Ectodermal cell (in vitro differentiated cells): ENCODE measurements around the gene TRAK1.

Experiments
- H3K27ac ChIP-seq: 2 replicates; pipeline ENCODE4 v1.7.0; 2013; ENCODE audit warnings: mild to moderate bottlenecking, low read depth, low read length; ENCODE audit not compliant: insufficient read depth, poor library complexity, severe bottlenecking
- H3K27me3 ChIP-seq: 2 replicates; pipeline ENCODE4 v1.7.0; 2013; ENCODE audit warnings: mild to moderate bottlenecking, low read length; ENCODE audit not compliant: insufficient read depth, control insufficient read depth, poor library complexity, severe bottlenecking
- H3K36me3 ChIP-seq: one replicate; pipeline ENCODE4 v1.7.0; 2013; ENCODE audit warnings: low read length; ENCODE audit not compliant: control insufficient read depth, insufficient read depth
- H3K4me1 ChIP-seq: one replicate; pipeline ENCODE4 v1.7.0; 2013; ENCODE audit warnings: low read length; ENCODE audit not compliant: control insufficient read depth, insufficient read depth
- H3K4me3 ChIP-seq: 2 replicates; pipeline ENCODE4 v1.7.0; 2013; ENCODE audit warnings: low read depth, low read length, control low read depth; ENCODE audit not compliant: insufficient read depth
- H3K9me3 ChIP-seq: 2 replicates; pipeline ENCODE4 v1.7.0; 2013; ENCODE audit warnings: mild to moderate bottlenecking, low read length, moderate library complexity; ENCODE audit not compliant: control insufficient read depth
- WGBS, 2 experiments: methylation state at CpG; one replicate each; pipeline ENCODE4 v1.1.7; 2013; ENCODE audit warnings: missing lambda C conversion rate in 2 of 2; 5-methylcytosine and 5-hydroxymethylcytosine counted together

TRAK1 gene

DNA sequence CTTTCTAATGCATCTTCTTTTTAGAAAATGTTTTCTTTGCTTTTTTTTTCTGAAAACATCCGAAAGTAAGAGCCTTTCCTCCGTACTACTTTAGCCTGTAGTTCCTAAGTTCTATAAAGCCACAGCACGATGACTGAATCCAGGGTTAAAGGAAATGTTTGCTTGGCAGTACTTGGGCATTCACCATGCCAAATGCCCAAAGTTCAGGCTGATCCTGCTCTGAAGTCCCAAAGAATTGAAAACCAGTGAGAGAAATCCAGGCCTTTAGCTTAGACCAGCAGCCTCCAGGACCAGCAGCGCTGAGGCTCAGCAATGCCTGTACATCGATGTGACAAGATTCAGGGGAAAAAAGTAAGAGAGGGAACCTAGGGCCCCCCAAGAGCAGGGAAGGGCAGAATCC is 139.7 kb downstream of the TRAK1 start:
- no peak overlapping the region for H3K27ac ChIP-seq
- no peaks in the 10 kb centered on the region for H3K9me3 ChIP-seq
- WGBS, 2 experiments: 90 to 92% methylated on average over 5 of the region's 5 CpGs

DNA sequence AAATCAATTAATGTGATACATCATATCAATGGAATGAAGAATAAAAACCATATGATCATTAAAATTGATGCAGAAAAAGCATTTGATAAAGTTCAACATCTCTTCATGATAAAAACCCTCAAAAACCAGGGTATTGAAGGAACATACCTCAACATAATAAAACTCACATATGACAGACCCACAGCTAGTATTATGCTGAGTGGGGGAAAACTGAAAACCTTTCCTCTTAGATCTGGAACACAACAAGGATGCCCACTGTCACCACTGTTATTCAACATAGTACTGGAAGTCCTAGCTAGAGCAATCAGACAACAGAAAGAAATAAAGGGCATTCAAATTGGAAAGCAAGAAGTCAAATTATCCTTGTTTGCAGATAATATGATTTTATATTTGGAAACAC is 144.4 kb downstream of the TRAK1 start:
- no peaks in the 10 kb centered on the region for H3K9me3 ChIP-seq
- H3K27me3 ChIP-seq: no peaks in the 10 kb centered on the region
- no peaks in the 10 kb centered on the region for H3K36me3 ChIP-seq
- no peak overlapping the region for H3K27ac ChIP-seq
- no peaks in the 10 kb centered on the region for H3K4me1 ChIP-seq
- H3K4me3 ChIP-seq: no peak overlapping the region

More for the DNA sequence above, 139.7 kb downstream of the TRAK1 start:
- Histone ChIP-seq H3K36me3 (no peaks in the 10 kb centered on the region), H3K27me3 (no peaks in the 10 kb centered on the region), H3K4me1 (no peaks in the 10 kb centered on the region), H3K4me3 (no peak overlapping the region)

DNA sequence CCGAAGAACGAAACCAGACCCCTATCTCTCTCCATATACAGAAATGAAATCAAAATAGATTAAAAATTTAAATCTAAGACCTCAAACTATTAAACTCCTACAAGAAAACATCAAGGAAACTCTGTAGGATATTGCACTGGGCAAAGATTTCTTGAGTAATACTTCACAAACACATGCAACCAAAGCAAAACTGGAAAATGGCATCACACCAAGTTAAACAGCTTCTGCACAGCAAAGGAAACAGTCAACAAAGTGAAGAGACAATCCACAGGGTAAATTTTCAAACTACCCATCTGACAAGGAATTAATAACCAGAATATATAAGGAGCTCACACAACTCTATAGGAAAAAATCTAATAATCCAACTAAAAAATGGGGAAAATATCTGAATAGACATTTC is 145.5 kb downstream of the TRAK1 start:
- H3K27ac ChIP-seq: no peak overlapping the region
- H3K4me3 ChIP-seq: no peak overlapping the region
- no peaks in the 10 kb centered on the region for H3K4me1 ChIP-seq
- WGBS, 2 experiments: 83 to 97% methylated on average over 2 of the region's 2 CpGs
- H3K9me3 ChIP-seq: no peaks in the 10 kb centered on the region
- H3K36me3 ChIP-seq: no peaks in the 10 kb centered on the region
- no peaks in the 10 kb centered on the region for H3K27me3 ChIP-seq

DNA sequence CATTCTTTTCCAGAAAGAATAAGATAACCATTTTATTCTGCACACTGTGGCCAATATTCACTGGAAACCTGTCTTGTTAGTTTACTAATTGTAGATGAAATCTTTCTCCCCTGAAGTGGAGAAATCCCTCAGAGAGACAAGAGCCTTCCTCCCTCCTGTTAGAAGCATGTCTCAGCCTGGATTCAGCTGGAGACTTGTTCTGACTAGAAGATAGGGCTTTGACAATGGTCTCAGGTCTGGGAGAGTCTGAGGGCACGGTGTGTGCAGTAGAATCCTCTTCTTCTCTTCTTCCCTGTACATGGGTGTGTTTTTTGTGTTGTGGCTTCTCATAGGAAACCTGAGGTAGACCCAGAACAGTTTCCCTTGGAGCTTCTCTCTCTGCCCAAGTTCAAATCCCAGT is 154.9 kb downstream of the TRAK1 start:
- Histone ChIP-seq H3K27me3 (no peaks in the 10 kb centered on the region), H3K4me1 (no peaks in the 10 kb centered on the region), H3K9me3 (no peaks in the 10 kb centered on the region), H3K36me3 (no peaks in the 10 kb centered on the region), H3K27ac (no peak overlapping the region), H3K4me3 (no peak overlapping the region)
- WGBS, 2 experiments: 50 to 63% methylated on average over 1 of the region's 1 CpG

DNA sequence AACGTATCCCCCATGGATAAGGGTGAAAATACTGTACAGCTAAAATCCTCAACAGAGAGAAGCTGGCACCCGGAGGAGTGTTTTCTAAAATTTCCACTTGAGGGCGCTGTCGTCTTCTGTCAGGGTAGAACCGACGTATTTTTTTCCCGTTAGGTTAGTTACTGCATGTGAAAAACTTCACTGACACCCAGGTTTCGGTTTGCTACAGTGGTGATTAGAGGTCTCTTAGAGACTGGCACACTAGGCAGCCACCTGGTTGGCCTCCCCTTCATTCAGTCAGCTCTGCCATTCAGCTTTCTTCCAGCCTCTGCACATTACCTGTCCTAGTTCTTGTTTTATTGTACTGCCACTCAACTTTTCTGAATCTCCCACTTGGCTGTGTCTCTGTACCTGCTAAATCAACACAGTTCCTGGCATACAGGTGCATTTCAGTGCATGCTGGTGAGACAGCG is 156.4 kb downstream of the TRAK1 start:
- Histone ChIP-seq H3K36me3 (no peaks in the 10 kb centered on the region), H3K4me1 (no peaks in the 10 kb centered on the region), H3K27ac (no peak overlapping the region), H3K9me3 (no peaks in the 10 kb centered on the region), H3K27me3 (no peaks in the 10 kb centered on the region), H3K4me3 (no peak overlapping the region)
- 17 to 19% methylated on average over 9 of the region's 9 CpGs for WGBS, 2 experiments

DNA sequence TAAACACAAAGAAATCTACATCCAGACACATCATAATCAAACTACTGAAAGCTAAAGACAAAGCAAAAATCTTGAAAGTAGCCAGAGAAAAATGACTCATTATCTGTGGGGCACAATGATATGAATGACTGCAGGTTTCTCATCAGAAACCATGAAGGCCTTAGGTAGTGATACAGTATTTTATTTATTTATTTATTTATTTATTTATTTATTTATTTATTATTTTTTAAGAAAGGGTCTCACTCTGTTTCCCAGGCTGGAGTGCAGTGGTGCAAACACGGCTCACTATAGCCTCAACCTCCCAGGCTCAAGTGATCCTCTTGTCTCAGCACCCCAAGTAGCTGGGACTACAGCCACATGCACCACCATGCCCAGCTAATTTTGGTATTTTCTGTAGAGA is 159.6 kb downstream of the TRAK1 start:
- WGBS, 2 experiments: 88 to 95% methylated on average over 1 of the region's 1 CpG
- no peaks in the 10 kb centered on the region for H3K9me3 ChIP-seq
- H3K27me3 ChIP-seq: no peaks in the 10 kb centered on the region
- H3K27ac ChIP-seq: no peak overlapping the region
- no peaks in the 10 kb centered on the region for H3K36me3 ChIP-seq
- peaks cover 9% of the 10 kb centered on the region for H3K4me1 ChIP-seq
- no peak overlapping the region for H3K4me3 ChIP-seq

DNA sequence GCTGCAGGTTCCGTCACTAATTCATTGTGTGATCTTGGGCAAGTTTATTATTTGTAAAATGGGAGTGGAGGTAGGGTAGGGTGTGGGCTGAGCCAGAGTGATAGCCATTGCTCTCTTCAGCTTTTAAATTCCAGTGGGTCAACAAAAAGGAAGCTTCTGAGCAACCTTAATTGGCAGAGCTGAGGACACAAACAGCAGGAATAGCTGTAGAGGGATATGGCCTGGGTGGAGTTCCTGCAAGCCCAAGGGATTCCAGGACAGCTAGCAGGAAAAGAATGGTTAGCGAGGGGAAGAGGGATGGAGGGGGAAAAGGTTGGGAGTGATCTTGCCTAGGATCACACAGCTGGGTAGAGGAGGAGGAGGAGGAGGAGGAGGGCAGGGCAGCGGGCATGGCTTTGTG is 163.4 kb downstream of the TRAK1 start:
- Histone ChIP-seq H3K4me1 (peaks cover 9% of the 10 kb centered on the region), H3K27me3 (no peaks in the 10 kb centered on the region), H3K9me3 (no peaks in the 10 kb centered on the region), H3K27ac (no peak overlapping the region), H3K36me3 (no peaks in the 10 kb centered on the region), H3K4me3 (no peak overlapping the region)
- WGBS, 2 experiments: 72 to 73% methylated on average over 3 of the region's 3 CpGs

DNA sequence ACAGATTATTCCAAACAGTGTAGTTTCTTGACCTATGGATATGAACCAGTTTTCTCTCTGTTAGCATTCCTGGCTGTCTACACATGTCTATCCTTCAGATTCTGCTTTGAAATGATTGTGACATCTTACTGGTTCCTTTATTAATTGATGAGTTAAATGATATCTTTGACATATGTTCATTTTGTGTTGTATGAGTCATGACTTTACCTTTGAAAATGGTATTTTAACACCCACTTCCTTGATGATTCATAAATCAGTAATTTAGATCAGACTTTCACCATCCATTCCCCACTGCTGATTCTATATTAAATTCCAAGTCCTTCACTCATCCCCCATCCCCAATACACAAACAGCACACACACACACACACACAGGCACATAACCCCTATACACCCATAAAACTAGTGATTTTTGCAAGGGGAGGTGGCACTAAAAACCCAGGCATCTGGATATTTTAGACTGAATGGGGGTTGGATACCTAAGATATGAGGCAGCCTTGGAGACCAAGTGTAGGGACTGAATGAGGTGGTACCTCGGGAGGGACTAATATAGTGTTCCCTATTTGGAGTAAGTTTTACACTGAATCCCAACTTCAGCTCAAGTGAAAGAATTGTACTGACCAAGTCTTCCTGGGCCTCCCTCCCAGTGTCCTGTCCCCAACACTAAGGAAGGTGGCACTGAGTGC is 165.1 kb downstream of the TRAK1 start:
- Histone ChIP-seq H3K4me3 (no peak overlapping the region), H3K27ac (no peak overlapping the region), H3K36me3 (no peaks in the 10 kb centered on the region), H3K27me3 (no peaks in the 10 kb centered on the region), H3K9me3 (no peaks in the 10 kb centered on the region), H3K4me1 (peaks cover 9% of the 10 kb centered on the region)
- WGBS, 2 experiments: 90 to 95% methylated on average over 1 of the region's 1 CpG

DNA sequence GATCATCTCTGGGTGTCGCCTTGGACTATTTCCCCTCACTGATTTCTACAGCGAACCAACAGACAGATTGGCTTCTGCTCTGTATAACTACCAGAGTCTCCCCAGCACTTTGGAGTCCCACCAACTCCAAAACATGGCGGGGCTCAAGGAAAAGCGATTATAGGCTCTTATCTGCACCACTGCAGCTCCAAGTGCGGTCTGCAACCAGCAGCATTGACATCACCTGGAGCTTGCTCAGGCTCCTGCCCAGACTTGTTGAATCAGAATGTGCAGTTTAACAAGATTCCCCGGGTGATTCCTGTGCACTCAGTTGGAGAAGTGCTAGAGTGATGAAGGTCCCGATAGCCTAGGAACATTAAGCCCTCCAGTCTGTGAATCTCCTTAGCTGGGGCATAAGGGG is 165.8 kb downstream of the TRAK1 start:
- Histone ChIP-seq H3K36me3 (no peaks in the 10 kb centered on the region), H3K27ac (no peak overlapping the region), H3K27me3 (no peaks in the 10 kb centered on the region), H3K4me1 (peaks cover 9% of the 10 kb centered on the region), H3K4me3 (no peak overlapping the region), H3K9me3 (no peaks in the 10 kb centered on the region)
- 80 to 81% methylated on average over 7 of the region's 7 CpGs for WGBS, 2 experiments

DNA sequence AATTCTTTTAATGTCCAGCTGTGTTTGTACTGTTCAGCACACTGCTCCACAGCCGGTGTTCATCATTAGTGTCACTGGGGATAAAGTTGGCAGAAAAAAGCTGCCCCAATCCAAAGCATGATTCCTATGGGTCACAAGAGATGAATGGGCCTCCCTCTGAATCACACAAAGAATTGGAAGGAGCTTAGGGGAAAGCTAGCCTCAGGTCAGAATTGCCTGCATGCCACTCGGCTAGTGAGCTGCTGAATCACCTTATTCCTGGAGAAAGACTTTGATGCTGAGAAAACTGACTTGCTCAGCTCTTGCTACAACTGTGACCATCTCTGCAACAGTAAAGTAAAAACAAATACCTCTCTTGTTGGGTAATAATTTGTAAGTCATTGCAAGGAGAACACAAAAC is 171.4 kb downstream of the TRAK1 start:
- H3K36me3 ChIP-seq: no peaks in the 10 kb centered on the region
- H3K27ac ChIP-seq: no peak overlapping the region
- peaks cover 31% of the 10 kb centered on the region for H3K27me3 ChIP-seq
- H3K9me3 ChIP-seq: no peaks in the 10 kb centered on the region
- no peak overlapping the region for H3K4me3 ChIP-seq
- 18 to 21% methylated on average over 2 of the region's 2 CpGs for WGBS, 2 experiments
- H3K4me1 ChIP-seq: peaks cover 7% of the 10 kb centered on the region
